T1000 (cell line): ENCODE data around the gene EML1.
"Not testable (repeated sequence)": the region's sequence is repeated elsewhere in the genome, so short reads cannot be mapped to it uniquely, and the experiment has no call there.

Experiments
- DNase-seq: peaks from one replicate; lab custom pipeline; 2025; ENCODE audit warnings: mixed read lengths; lab: John Stamatoyannopoulos, UW

Gene EML1

GRCh38 chr14:99938376-99938775, 145.2 kb downstream of the EML1 start:
- no peak for DNase-seq

GRCh38 chr14:99938896-99939295, 145.7 kb downstream of the EML1 start:
- no peak for DNase-seq

- DNase-seq: no peak
Observed at GRCh38 chr14:99939421-99939820, 146.2 kb downstream of the EML1 start.

GRCh38 chr14:99940064-99940463, 146.9 kb downstream of the EML1 start:
- DNase-seq: no peak

GRCh38 chr14:99941211-99941610, 148.0 kb downstream of the EML1 start:
- no peak for DNase-seq

- DNase-seq: no peak
Observed at GRCh38 chr14:99943620-99944019, 150.4 kb downstream of the EML1 start.

GRCh38 chr14:99944241-99944651, 151.0 kb downstream of the EML1 start:
- no peak for DNase-seq

- DNase-seq: no peak
Observed at GRCh38 chr14:99945732-99946651, 152.8 kb downstream of the EML1 start.

GRCh38 chr14:99946652-99947489, 153.7 kb downstream of the EML1 start:
- DNase-seq: no peak

- no peak for DNase-seq
Observed at GRCh38 chr14:99947695-99948094, 154.5 kb downstream of the EML1 start.

- DNase-seq: not testable (repeated sequence)
Observed at GRCh38 chr14:99949011-99949732, 156.0 kb downstream of the EML1 start.

- DNase-seq: no peak
Observed at GRCh38 chr14:99950181-99950580, 157.0 kb downstream of the EML1 start.

GRCh38 chr14:99951085-99951484, 157.9 kb downstream of the EML1 start:
- no peak for DNase-seq

GRCh38 chr14:99952039-99952438, 158.8 kb downstream of the EML1 start:
- DNase-seq: no peak

- DNase-seq: no peak
Observed at GRCh38 chr14:99952453-99952852, 159.2 kb downstream of the EML1 start.

GRCh38 chr14:99955826-99956455, 162.7 kb downstream of the EML1 start:
- DNase-seq: no peak

- DNase-seq: no peak
Observed at GRCh38 chr14:99958380-99958779, 165.2 kb downstream of the EML1 start.

GRCh38 chr14:99961826-99962518, 168.8 kb downstream of the EML1 start:
- no peak for DNase-seq

- DNase-seq: no peak
Observed at GRCh38 chr14:99964979-99965378, 171.8 kb downstream of the EML1 start.

GRCh38 chr14:99966037-99966835, 173.0 kb downstream of the EML1 start:
- DNase-seq: no peak
